Neuron (in vitro differentiated cells): Measurements from ENCODE around the gene SH3RF1.

Experiments used
- H2AFZ ChIP-seq: one replicate; pipeline ENCODE4 v1.6.1; 2013; ENCODE audit warnings: low read depth, mild to moderate bottlenecking, inconsistent platforms, low read length, moderate library complexity
- H3K27me3 ChIP-seq: one replicate; pipeline ENCODE4 v1.6.1; 2013; ENCODE audit warnings: low read length; ENCODE audit not compliant: insufficient read depth
- H3K36me3 ChIP-seq: one replicate; pipeline ENCODE4 v1.6.1; 2013; ENCODE audit warnings: low read length; ENCODE audit not compliant: insufficient read depth
- H3K4me1 ChIP-seq: one replicate; pipeline ENCODE4 v1.6.1; 2013; ENCODE audit warnings: low read length; ENCODE audit not compliant: insufficient read depth
- H3K4me3 ChIP-seq: 2 replicates; pipeline ENCODE4 v1.5.1; 2013; ENCODE audit warnings: mild to moderate bottlenecking, low read length, moderate library complexity
- H3K9me3 ChIP-seq: one replicate; pipeline ENCODE4 v1.6.1; 2013; ENCODE audit warnings: low read length

Gene SH3RF1

DNA sequence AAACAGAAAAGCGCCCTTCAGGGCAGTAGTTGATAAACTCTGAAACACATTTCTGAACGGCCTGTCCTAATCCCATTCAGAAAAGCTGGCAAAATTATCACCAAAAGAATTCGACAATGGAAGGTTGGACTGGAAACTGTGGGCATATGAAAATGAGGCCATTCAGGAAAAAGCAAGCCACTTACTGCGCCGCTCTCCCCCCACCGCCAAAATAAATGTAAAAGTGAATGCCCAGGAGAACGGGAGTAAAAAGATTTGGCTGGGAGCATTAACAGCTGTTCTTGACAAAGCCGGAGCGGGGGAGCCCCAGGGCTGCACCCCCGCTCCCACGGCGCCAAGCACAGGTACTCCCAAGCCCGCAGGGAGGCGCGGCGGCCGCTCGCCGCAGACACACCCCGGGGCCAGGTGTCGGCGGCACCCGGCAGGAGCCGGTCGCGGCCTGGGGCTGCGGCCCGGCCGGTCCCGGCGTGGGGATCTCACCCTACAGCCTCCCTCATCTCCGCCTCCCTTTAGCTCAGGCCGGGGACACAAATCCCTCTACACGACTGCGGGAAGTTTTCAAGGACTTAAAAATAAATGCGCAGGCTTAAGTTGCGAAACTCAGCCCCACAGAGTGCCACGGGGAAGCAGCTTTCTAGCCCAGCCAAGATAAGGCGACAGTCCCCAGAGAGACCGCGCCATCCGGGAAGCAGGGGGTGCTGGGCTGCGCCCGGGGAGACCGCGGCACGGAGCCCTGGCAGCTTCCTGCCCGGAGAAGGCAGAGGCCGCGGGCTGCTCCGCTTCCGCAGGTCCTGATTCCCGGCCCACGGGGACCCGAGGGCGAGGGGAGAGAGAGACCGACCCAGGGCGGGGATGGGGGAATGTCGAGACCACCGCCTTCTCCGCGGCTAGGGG is 593 bp downstream of the SH3RF1 start:
- Histone ChIP-seq H3K27me3 (no peaks in the 10 kb centered on the region), H3K4me3 (peak overlapping the region; percentile 63), H3K36me3 (peaks cover 2% of the 10 kb centered on the region), H2AFZ (peak overlapping the region; percentile 77), H3K9me3 (no peaks in the 10 kb centered on the region), H3K4me1 (peaks cover 32% of the 10 kb centered on the region)

GRCh38 chr4:169268951-169269760 is 1.6 kb downstream of the SH3RF1 start:
- peak overlapping the region; percentile 63 for H3K4me3 ChIP-seq
- peak overlapping the region; percentile 77 for H2AFZ ChIP-seq
- H3K9me3 ChIP-seq: peaks cover 7% of the 10 kb centered on the region
- H3K4me1 ChIP-seq: peaks cover 32% of the 10 kb centered on the region
- no peaks in the 10 kb centered on the region for H3K27me3 ChIP-seq
- peaks cover 8% of the 10 kb centered on the region for H3K36me3 ChIP-seq

GRCh38 chr4:169267070-169267469 is 3.7 kb downstream of the SH3RF1 start:
- no peak overlapping the region for H2AFZ ChIP-seq
- no peaks in the 10 kb centered on the region for H3K27me3 ChIP-seq
- peaks cover 17% of the 10 kb centered on the region for H3K9me3 ChIP-seq
- H3K4me3 ChIP-seq: no peak overlapping the region
- H3K36me3 ChIP-seq: peaks cover 21% of the 10 kb centered on the region
- peaks cover 32% of the 10 kb centered on the region for H3K4me1 ChIP-seq

DNA sequence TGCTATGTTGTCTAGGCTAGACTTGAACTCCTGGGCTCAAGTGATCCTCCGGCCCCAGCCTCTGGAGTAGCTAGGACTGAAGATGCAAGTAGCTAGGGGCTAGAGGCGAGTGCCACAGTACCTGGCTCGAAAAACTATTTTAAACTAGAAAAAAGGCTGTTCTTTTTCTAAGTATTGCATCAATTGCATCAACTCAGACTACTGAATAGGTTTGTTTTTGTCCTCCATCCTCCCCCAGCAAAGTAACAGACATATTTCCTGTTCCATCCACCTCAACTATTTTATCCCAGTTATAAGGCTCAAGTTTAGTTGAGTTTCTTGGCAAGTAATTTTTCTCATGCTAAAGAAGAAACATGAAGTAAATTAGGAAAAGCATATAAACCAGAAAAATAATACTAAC is 4.1 kb downstream of the SH3RF1 start:
- Histone ChIP-seq H3K4me3 (no peak overlapping the region), H2AFZ (no peak overlapping the region), H3K4me1 (peaks cover 32% of the 10 kb centered on the region), H3K9me3 (peaks cover 17% of the 10 kb centered on the region), H3K27me3 (no peaks in the 10 kb centered on the region), H3K36me3 (peaks cover 21% of the 10 kb centered on the region)

DNA sequence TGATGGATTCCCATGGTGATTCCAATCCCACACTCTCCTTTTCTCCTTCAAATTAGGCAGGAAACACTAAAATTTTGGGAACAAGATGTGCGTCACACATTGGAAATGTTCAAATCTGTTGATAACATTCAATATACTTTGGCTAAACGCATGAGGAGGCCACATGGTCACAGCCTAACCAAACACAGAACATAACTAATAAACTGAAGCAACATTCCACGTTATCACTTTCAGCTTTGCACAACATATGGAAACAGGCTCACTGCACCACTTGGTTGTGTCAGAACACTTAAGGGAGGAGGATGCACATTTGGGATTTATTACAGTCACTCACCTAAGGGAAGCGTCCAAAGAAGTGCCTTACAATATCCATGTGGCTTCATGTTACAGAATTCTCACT is 4.7 kb downstream of the SH3RF1 start:
- H3K9me3 ChIP-seq: peaks cover 17% of the 10 kb centered on the region
- peaks cover 36% of the 10 kb centered on the region for H3K4me1 ChIP-seq
- H2AFZ ChIP-seq: no peak overlapping the region
- no peak overlapping the region for H3K4me3 ChIP-seq
- H3K36me3 ChIP-seq: peaks cover 21% of the 10 kb centered on the region
- no peaks in the 10 kb centered on the region for H3K27me3 ChIP-seq

- Histone ChIP-seq H2AFZ (no peak overlapping the region), H3K36me3 (peaks cover 21% of the 10 kb centered on the region), H3K9me3 (peaks cover 17% of the 10 kb centered on the region), H3K27me3 (no peaks in the 10 kb centered on the region), H3K4me1 (peaks cover 32% of the 10 kb centered on the region), H3K4me3 (no peak overlapping the region)
These were observed 6.9 kb downstream of the SH3RF1 start for GRCh38 chr4:169263791-169264392.

DNA sequence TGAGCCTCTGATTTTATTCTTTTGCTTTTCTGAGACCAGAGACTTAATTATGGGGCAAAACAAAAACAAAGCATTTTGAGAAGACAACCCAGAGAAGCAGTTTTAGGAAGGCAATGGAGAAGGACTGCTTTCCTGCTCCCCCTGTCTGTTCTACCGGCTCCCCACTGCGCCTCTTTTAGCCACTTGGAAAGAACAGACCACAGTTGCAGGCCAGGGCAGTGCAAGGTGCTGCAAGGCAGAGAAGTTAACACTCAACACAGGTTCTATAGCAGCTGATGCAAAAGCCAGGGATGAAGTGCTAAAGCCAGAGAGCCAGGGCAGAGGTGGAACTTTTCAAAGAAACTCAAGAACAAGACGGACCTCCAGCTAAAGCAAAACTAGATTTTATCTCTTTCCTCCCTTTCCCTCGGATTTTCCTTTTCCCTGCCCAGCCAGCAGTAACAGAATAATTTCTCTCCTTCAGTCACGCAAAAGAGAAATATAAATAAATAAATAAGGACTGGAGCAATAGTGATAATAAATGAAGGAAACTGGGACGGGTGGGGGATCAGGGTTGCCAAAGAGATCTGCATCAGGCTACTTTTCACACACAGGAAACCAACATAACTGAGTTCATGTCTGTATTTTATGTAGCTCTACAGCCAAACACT is 10.4 kb downstream of the SH3RF1 start:
- Histone ChIP-seq H2AFZ (no peak overlapping the region), H3K4me3 (no peak overlapping the region), H3K9me3 (peaks cover 17% of the 10 kb centered on the region), H3K4me1 (peaks cover 15% of the 10 kb centered on the region), H3K27me3 (no peaks in the 10 kb centered on the region), H3K36me3 (peaks cover 19% of the 10 kb centered on the region)

DNA sequence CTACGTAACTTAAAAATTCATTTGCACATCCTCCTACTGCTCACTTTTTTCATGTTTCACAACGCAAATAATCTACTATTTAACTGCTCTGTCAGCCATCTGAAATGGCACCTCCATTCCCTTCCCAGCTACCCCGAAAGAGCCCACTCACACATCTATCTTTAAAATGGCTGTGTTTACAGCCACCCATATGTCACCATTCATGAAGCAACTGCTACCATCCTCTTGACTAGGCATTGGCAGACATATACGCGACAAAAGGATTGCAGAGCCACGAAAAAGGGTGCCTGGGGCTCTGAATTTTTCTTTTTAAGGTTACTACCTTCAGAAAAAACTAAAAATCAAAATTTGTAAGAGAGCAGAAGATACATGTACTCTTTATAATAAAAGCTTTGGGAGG is 11.5 kb downstream of the SH3RF1 start:
- no peak overlapping the region for H3K4me3 ChIP-seq
- H3K4me1 ChIP-seq: peaks cover 15% of the 10 kb centered on the region
- H2AFZ ChIP-seq: no peak overlapping the region
- H3K27me3 ChIP-seq: no peaks in the 10 kb centered on the region
- peaks cover 14% of the 10 kb centered on the region for H3K36me3 ChIP-seq
- H3K9me3 ChIP-seq: peaks cover 11% of the 10 kb centered on the region

GRCh38 chr4:169258141-169258540 is 12.6 kb downstream of the SH3RF1 start:
- Histone ChIP-seq H3K36me3 (peaks cover 5% of the 10 kb centered on the region), H3K27me3 (no peaks in the 10 kb centered on the region), H3K9me3 (peaks cover 2% of the 10 kb centered on the region), H3K4me3 (no peak overlapping the region), H3K4me1 (peaks cover 15% of the 10 kb centered on the region), H2AFZ (no peak overlapping the region)

- H3K4me3 ChIP-seq: no peak overlapping the region
- H3K27me3 ChIP-seq: no peaks in the 10 kb centered on the region
- no peaks in the 10 kb centered on the region for H3K9me3 ChIP-seq
- no peaks in the 10 kb centered on the region for H3K36me3 ChIP-seq
- no peak overlapping the region for H2AFZ ChIP-seq
- peaks cover 23% of the 10 kb centered on the region for H3K4me1 ChIP-seq
These were observed 13.6 kb downstream of the SH3RF1 start for GRCh38 chr4:169256856-169257761.

- H3K36me3 ChIP-seq: no peaks in the 10 kb centered on the region
- H3K27me3 ChIP-seq: no peaks in the 10 kb centered on the region
- H3K4me1 ChIP-seq: peaks cover 28% of the 10 kb centered on the region
- H2AFZ ChIP-seq: no peak overlapping the region
- H3K9me3 ChIP-seq: no peaks in the 10 kb centered on the region
- H3K4me3 ChIP-seq: no peak overlapping the region
These were observed 14.6 kb downstream of the SH3RF1 start for GRCh38 chr4:169256101-169256612.

GRCh38 chr4:169254546-169254983 is 16.2 kb downstream of the SH3RF1 start:
- Histone ChIP-seq H2AFZ (no peak overlapping the region), H3K27me3 (no peaks in the 10 kb centered on the region), H3K36me3 (no peaks in the 10 kb centered on the region), H3K4me3 (no peak overlapping the region), H3K4me1 (peaks cover 28% of the 10 kb centered on the region), H3K9me3 (no peaks in the 10 kb centered on the region)
